ENCODE results near the gene ADD3.

DNA sequence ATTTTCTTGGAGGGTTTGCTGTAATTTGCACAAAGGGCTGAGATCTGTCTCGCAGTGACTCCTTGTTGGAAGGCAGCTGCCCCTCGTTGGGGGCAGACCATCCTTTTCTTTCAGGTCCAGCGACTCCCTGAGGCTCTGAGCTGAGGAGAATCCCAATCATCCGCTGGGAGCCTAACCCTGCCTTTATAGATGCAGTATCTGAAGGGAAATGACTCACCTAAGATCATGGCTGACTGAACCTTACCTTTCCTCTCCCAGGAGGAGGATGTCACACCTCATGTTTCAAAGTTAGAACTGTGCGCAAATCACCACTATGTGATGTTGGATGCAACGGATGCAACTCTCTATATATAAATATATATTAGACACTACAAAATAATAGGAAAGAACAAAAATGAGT, 163.2 kb downstream of the ADD3 start:
- TF ChIP-seq, protein P1, sequence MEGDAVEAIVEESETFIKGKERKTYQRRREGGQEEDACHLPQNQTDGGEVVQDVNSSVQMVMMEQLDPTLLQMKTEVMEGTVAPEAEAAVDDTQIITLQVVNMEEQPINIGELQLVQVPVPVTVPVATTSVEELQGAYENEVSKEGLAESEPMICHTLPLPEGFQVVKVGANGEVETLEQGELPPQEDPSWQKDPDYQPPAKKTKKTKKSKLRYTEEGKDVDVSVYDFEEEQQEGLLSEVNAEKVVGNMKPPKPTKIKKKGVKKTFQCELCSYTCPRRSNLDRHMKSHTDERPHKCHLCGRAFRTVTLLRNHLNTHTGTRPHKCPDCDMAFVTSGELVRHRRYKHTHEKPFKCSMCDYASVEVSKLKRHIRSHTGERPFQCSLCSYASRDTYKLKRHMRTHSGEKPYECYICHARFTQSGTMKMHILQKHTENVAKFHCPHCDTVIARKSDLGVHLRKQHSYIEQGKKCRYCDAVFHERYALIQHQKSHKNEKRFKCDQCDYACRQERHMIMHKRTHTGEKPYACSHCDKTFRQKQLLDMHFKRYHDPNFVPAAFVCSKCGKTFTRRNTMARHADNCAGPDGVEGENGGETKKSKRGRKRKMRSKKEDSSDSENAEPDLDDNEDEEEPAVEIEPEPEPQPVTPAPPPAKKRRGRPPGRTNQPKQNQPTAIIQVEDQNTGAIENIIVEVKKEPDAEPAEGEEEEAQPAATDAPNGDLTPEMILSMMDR (conservative IDR thresholded peaks at IDR 0.05; ENCODE audit: low read length), result no peak
- no peak for TF ChIP-seq EZH2phosphoT487 (IDR thresholded peaks at IDR 0.05; ENCODE audit: borderline replicate concordance)
